ENCODE measurements around the gene NT5C2.
"Not testable (repeated sequence)": the region's sequence is repeated elsewhere in the genome, so short reads cannot be mapped to it uniquely, and the experiment has no call there.

NT5C2 gene

DNA sequence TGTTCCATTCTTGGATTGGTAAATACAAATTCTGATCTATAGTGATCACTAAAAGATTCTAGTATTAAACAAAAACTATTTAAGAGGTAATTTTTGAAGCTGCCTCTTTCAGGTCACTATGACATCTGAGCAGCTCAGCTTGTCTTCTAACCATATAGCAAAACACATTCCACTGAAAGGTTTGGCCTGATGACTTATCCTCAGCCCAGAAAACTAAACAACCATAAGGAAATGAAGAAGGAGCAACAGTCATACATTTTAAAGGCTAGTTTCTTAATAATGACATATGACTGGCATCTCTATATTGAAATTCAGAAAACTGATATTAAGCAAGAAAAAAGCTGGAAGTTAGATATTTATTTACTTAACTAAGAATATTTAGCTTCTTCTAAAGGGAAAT, 24.6 kb downstream of the NT5C2 start:
- Histone ChIP-seq H3K79me2 (ENCODE audit: insufficient read depth, low read length) (peaks cover 57% of the 10 kb centered on the region), H3F3A (ENCODE audit: low read depth) (peaks cover 8% of the 10 kb centered on the region; the same call in 1 of the 2 replicates), H3K27me3 (ENCODE audit: insufficient read depth, low read length, poor library complexity, severe bottlenecking) (no peaks in the 10 kb centered on the region), H3K4me1 (ENCODE audit: insufficient read depth, low read length, poor library complexity, severe bottlenecking) (peaks cover 20% of the 10 kb centered on the region), H3K9me3 (ENCODE audit: insufficient read depth, low read depth, low read length) (no peaks in the 10 kb centered on the region), H3K4me3 (ENCODE audit: low read length, poor library complexity, severe bottlenecking) (no peak overlapping the region), H3K9me2 (replicated peaks; ENCODE audit: low read depth, low read length) (no peaks in the 10 kb centered on the region), H3K36me3 (ENCODE audit: insufficient read depth, low read length) (peaks cover 57% of the 10 kb centered on the region), H2AFZ (ENCODE audit: low read length) (no peak overlapping the region), H3K9ac (ENCODE audit: low read depth, low read length, poor library complexity, severe bottlenecking) (no peak overlapping the region), H3K4me2 (ENCODE audit: low read depth, low read length, poor library complexity, severe bottlenecking) (no peak overlapping the region), H4K20me1 (ENCODE audit: insufficient read depth, low read length, poor library complexity, severe bottlenecking) (peaks cover 40% of the 10 kb centered on the region)
- TF ChIP-seq, protein P1, sequence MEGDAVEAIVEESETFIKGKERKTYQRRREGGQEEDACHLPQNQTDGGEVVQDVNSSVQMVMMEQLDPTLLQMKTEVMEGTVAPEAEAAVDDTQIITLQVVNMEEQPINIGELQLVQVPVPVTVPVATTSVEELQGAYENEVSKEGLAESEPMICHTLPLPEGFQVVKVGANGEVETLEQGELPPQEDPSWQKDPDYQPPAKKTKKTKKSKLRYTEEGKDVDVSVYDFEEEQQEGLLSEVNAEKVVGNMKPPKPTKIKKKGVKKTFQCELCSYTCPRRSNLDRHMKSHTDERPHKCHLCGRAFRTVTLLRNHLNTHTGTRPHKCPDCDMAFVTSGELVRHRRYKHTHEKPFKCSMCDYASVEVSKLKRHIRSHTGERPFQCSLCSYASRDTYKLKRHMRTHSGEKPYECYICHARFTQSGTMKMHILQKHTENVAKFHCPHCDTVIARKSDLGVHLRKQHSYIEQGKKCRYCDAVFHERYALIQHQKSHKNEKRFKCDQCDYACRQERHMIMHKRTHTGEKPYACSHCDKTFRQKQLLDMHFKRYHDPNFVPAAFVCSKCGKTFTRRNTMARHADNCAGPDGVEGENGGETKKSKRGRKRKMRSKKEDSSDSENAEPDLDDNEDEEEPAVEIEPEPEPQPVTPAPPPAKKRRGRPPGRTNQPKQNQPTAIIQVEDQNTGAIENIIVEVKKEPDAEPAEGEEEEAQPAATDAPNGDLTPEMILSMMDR (conservative IDR thresholded peaks at IDR 0.05; ENCODE audit: low read length) = no peak
- no peak for TF ChIP-seq EZH2phosphoT487 (IDR thresholded peaks at IDR 0.05; ENCODE audit: borderline replicate concordance)

DNA sequence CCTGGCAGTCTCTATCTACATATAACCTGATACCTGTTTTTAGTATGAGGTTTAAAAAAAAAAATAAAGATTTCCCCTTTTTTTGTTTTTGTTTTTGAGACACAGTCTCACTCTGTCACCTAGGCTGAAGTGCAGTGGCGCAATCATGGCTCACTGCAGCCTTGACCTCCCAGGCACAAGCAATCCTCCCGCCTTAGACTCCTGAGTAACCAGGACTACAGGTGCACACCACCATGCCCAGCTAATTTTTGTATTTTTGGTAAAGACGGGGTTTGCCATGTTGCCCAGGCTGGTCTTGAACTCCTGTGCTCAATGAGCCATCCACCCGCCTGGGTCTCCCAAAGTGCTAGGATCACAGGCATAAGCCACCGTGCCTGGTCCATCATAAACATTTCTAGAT, 25.5 kb downstream of the NT5C2 start:
- H3K27me3 ChIP-seq (ENCODE audit: insufficient read depth, low read length, poor library complexity, severe bottlenecking); H3F3A ChIP-seq (ENCODE audit: low read depth); H3K9me2 ChIP-seq (replicated peaks; ENCODE audit: low read depth, low read length); H2AFZ ChIP-seq (ENCODE audit: low read length); H3K9me3 ChIP-seq (ENCODE audit: insufficient read depth, low read depth, low read length); H3K4me2 ChIP-seq (ENCODE audit: low read depth, low read length, poor library complexity, severe bottlenecking); H3K9ac ChIP-seq (ENCODE audit: low read depth, low read length, poor library complexity, severe bottlenecking); H3K4me3 ChIP-seq (ENCODE audit: low read length, poor library complexity, severe bottlenecking): not testable (repeated sequence)
- H3K36me3 ChIP-seq (ENCODE audit: insufficient read depth, low read length) = peaks cover 55% of the 10 kb centered on the region
- H3K4me1 ChIP-seq (ENCODE audit: insufficient read depth, low read length, poor library complexity, severe bottlenecking) = peaks cover 20% of the 10 kb centered on the region
- H3K79me2 ChIP-seq (ENCODE audit: insufficient read depth, low read length) = peaks cover 53% of the 10 kb centered on the region
- H4K20me1 ChIP-seq (ENCODE audit: insufficient read depth, low read length, poor library complexity, severe bottlenecking) = peaks cover 40% of the 10 kb centered on the region

DNA sequence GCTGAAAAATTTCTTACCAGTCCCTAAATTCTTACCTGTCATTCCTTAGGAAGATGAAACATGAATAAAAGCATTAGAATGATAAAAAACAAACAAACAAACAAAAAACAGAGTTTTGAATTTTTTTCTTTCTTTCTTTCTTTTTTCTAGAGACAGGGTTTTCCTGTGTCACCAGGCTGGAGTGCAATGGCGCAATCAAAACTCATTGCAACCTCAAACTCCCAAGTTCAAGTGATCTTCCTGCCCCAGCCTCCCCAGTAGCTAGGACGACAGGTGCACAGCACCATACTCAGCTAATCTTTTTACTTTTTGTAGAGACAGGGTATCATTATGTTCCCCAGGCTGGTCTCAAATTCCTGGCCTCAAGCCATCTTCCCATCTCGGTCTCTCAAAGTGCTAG, 26.5 kb downstream of the NT5C2 start:
- Histone ChIP-seq H2AFZ (ENCODE audit: low read length) (no peak overlapping the region), H3K4me3 (ENCODE audit: low read length, poor library complexity, severe bottlenecking) (no peak overlapping the region), H3K79me2 (ENCODE audit: insufficient read depth, low read length) (peaks cover 55% of the 10 kb centered on the region), H3K36me3 (ENCODE audit: insufficient read depth, low read length) (peaks cover 56% of the 10 kb centered on the region; the same call in 1 of the 2 replicates), H3K27me3 (ENCODE audit: insufficient read depth, low read length, poor library complexity, severe bottlenecking) (no peaks in the 10 kb centered on the region), H3F3A (ENCODE audit: low read depth) (peaks cover 5% of the 10 kb centered on the region; the same call in 1 of the 2 replicates), H3K4me1 (ENCODE audit: insufficient read depth, low read length, poor library complexity, severe bottlenecking) (peaks cover 16% of the 10 kb centered on the region), H4K20me1 (ENCODE audit: insufficient read depth, low read length, poor library complexity, severe bottlenecking) (peaks cover 36% of the 10 kb centered on the region), H3K9me3 (ENCODE audit: insufficient read depth, low read depth, low read length) (no peaks in the 10 kb centered on the region), H3K9ac (ENCODE audit: low read depth, low read length, poor library complexity, severe bottlenecking) (no peak overlapping the region), H3K4me2 (ENCODE audit: low read depth, low read length, poor library complexity, severe bottlenecking) (no peak overlapping the region), H3K9me2 (replicated peaks; ENCODE audit: low read depth, low read length) (no peaks in the 10 kb centered on the region)
- TF ChIP-seq, protein P1 (conservative IDR thresholded peaks at IDR 0.05; ENCODE audit: low read length) = no peak
- TF ChIP-seq EZH2phosphoT487 (IDR thresholded peaks at IDR 0.05; ENCODE audit: borderline replicate concordance) = no peak

DNA sequence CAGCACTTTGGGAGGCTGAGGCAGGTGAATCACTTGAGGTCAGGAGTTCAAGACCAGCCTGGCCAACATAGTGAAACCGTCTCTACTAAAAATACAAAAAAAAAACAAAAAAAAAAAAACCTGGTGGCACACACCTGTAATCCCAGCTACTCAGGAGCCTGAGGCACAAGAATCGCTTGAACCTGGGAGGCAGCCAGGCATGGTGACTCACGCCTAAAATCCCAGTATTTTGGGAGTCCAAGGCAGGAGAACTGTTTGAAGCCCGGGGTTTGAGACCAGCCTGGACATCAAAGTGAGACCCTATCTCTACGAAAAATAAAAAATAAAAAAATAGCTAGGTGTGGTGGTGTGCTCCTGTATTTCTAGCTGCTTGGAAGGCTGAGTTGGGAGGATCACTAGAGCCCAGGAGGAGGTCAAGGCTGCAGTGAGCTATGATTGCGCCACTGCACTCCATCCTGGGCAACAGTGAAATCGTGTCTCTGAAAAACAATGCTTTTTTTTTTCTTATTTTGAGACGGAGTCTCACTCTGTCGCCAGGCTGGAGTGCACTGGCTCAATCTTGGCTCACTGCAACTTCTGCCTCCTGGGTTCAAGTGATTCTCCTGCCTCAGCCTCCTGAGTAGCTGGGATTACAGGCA, 29.2 kb downstream of the NT5C2 start:
- Histone ChIP-seq H3K36me3 (ENCODE audit: insufficient read depth, low read length) (peaks cover 52% of the 10 kb centered on the region; the same call in 1 of the 2 replicates), H4K20me1 (ENCODE audit: insufficient read depth, low read length, poor library complexity, severe bottlenecking) (peaks cover 14% of the 10 kb centered on the region), H3K79me2 (ENCODE audit: insufficient read depth, low read length) (peaks cover 56% of the 10 kb centered on the region)
- H3K4me3 ChIP-seq (ENCODE audit: low read length, poor library complexity, severe bottlenecking); H3F3A ChIP-seq (ENCODE audit: low read depth); H3K9me3 ChIP-seq (ENCODE audit: insufficient read depth, low read depth, low read length); H2AFZ ChIP-seq (ENCODE audit: low read length); H3K4me2 ChIP-seq (ENCODE audit: low read depth, low read length, poor library complexity, severe bottlenecking); H3K9ac ChIP-seq (ENCODE audit: low read depth, low read length, poor library complexity, severe bottlenecking); H3K9me2 ChIP-seq (replicated peaks; ENCODE audit: low read depth, low read length); H3K27me3 ChIP-seq (ENCODE audit: insufficient read depth, low read length, poor library complexity, severe bottlenecking); H3K4me1 ChIP-seq (ENCODE audit: insufficient read depth, low read length, poor library complexity, severe bottlenecking): not testable (repeated sequence)

All from Loucy (cell line).